Medulla oblongata (tissue), 1 donor: Measurements from ENCODE around the gene HSD3B2.

Experiments used
- DNase-seq: peaks from one replicate; pipeline ENCODE4 v3.0.0-alpha.2; 2015; ENCODE audit errors: extremely low spot score

The HSD3B2 gene

DNA sequence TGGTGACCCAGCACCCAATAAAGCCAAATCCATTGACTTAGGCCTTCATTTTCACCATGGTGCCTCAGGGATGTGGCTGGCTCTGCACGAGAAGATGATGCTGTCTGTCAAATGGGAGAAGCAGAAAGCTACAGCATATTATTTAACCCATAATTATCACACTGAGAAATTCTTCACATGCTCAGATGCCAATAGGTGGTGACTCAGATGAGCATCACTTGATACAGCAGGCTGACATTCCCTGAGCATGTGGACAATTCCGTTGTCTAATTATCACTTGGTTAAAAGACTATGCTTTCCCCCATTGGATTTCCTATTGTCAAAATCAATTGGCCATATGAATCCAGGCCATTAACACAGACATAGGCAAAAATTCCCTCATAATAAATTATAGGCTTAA, 48.0 kb downstream of the HSD3B2 start:
- no peak for DNase-seq

- no peak for DNase-seq
Measured at GRCh38 chr1:119463569-119463968, 48.6 kb downstream of the HSD3B2 start.

DNA sequence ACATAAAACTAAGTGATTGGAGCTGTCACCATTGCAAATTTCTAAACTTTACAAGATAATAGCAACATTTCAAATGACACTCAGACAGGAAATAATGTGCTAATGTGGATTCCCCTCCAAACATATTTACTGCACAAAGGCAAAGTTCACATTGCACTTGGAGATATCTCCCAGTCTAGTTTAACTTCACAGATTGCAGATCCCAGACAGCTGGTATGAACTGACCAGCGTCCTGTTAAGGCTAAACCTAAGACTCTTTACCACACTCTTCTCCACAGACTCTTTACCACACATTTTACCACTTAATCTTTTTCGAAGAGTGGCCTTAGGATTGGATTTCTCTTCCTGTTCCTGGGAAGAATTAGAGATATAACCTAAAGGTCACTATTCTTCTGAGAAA, 51.5 kb downstream of the HSD3B2 start:
- DNase-seq, result no peak

DNA sequence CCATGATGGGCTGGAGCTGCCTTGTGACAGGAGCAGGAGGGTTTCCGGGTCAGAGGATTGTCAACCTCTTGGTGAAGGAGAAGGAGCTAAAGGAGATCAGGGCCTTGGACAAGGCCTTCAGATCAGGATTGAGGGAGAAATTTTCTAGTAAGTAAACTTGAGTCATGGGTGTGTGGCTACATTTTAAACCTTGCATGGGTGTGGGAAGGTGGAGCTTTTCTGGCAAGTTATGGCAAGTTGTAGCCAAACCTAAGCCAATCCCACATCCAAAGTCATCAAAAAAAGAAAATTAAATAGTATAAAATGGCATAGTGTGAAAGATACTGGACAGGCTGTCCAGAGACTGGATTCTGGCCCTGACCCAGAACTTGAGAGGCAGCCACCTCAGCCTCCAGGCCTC, 52.3 kb downstream of the HSD3B2 start:
- DNase-seq, result no peak

- DNase-seq, result no peak
Measured at GRCh38 chr1:119467857-119468668, 53.1 kb downstream of the HSD3B2 start.

- DNase-seq, result no peak
Measured at GRCh38 chr1:119469741-119470140, 54.8 kb downstream of the HSD3B2 start.

- no peak for DNase-seq
Measured at GRCh38 chr1:119470377-119470776, 55.4 kb downstream of the HSD3B2 start.

DNA sequence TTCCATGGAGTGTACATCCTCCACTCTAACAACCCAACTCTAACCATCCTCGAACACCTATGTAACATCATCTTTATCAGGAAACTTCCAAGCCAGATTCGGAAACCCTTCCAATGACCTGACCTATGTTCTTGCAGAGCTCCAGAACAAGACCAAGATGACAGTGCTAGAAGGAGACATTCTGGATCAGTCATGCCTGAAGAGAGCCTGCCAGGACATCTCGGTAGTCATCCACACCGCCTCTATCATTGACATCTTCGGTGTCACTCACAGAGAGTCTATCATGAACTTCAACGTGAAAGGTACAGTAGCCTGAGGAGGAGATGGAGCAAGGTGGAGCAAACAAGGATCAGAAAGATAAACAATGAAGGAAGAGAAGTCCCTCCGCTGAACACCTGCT, 56.0 kb downstream of the HSD3B2 start:
- DNase-seq, result no peak

GRCh38 chr1:119471566-119471965, 56.6 kb downstream of the HSD3B2 start:
- DNase-seq, result no peak

- no peak for DNase-seq
Measured at GRCh38 chr1:119472080-119472818, 57.3 kb downstream of the HSD3B2 start.
